UCSD-AML1 (cell line): ENCODE measurements around the gene EP400.

Experiments used
- DNase-seq: peaks from one replicate; lab custom pipeline; 2025; ENCODE audit not compliant: unreplicated experiment; lab: John Stamatoyannopoulos, UW

The EP400 gene

DNA sequence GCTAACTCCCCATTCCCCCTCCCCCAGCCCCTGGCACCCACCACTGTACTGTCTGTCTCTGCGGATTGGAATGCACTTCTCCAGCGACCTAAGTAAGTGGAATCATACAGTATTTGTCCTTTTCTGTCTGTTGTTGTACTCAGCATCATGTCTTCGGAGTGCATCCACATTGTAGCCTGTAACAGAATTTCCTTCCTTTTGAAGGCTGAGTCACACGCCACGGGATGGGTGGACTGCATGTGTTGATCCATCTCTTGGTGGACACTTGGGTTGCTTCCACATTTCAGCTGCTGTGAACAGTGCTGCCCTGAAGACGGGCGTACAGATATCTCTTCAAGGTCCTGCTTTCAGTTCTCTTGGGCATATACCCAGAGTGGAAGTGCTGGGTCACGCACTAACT is 160.0 kb downstream of the EP400 start:
- no peak for DNase-seq

DNA sequence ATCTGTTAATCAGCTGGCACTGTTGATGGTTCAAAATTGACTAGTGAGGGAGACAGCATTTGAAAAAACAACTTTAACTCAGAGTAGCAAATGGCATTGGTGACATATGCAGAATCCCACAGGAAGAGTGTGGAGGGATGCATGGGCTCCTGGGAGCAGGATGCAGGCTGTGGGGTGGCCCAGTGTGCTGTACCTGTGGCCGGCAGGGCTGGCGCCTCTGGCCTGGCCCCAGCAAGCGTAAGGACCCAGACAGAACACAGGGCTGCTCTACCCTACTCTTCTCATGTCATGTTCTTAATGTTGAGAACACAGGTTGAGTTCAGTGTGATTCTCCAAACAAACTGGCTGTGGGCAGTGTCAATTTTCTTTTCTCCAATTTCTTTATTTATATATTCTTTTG is 160.9 kb downstream of the EP400 start:
- no peak for DNase-seq

GRCh38 chr12:132111654-132112304 is 162.0 kb downstream of the EP400 start:
- no peak for DNase-seq

- DNase-seq: no peak
Observed at GRCh38 chr12:132114667-132115066, 164.9 kb downstream of the EP400 start.

DNA sequence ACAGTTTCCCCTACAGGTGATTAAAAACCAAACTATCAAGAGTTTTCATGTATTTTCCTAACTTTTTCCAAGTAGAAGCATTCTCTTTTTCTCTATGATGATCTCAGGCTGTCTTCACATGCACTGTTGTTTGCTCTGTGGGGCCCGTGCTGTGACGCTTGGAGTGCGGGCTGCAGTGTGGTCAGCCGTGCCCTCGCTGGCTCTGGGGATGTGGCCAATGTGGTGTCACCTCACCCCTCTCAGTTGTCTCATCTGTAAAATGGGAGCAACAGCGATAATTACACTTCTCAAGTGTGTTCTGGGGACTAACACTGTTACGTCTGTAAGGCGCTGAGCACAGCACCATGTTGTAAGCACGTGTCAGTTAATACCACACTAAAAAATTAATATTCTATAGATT is 165.8 kb downstream of the EP400 start:
- no peak for DNase-seq

- DNase-seq: no peak
Observed at GRCh38 chr12:132116709-132117557, 167.2 kb downstream of the EP400 start.

GRCh38 chr12:132117558-132117875 is 167.8 kb downstream of the EP400 start:
- DNase-seq: no peak

- DNase-seq: no peak
Observed at GRCh38 chr12:132118876-132119275, 169.1 kb downstream of the EP400 start.

GRCh38 chr12:132121283-132121682 is 171.5 kb downstream of the EP400 start:
- no peak for DNase-seq

GRCh38 chr12:132123970-132124765 is 174.4 kb downstream of the EP400 start:
- no peak for DNase-seq

DNA sequence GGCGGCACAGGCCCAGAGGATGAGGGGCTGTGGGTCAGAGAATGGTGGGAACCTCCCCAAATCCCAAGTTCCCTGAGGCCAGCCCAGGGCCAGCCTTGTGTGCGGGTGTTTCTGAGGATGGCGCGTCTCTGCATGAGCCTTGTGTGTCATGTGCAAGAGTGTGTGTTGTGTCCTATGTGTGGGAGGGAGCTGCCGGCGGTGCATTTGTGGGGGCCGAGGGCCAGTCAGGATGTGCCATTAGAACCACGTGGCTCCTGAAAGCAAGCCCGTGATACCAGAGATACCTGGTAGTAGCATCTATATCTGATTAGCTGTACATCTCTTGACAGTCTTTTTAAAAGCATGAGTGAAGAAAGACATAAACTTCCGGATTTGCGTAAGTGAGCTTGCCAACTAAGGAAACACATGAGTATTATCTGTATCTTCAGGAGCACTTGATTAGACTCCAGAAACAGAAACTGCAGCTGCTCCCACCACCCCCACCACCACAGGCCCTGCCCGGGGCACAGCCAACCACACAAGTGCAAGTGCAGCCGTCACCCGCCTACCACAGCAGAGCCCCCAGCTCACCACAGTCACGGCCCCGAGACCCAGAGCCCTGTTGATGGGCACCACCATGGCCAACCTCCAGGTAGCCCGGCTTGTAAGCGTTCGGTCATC is 175.2 kb downstream of the EP400 start:
- DNase-seq: no peak

DNA sequence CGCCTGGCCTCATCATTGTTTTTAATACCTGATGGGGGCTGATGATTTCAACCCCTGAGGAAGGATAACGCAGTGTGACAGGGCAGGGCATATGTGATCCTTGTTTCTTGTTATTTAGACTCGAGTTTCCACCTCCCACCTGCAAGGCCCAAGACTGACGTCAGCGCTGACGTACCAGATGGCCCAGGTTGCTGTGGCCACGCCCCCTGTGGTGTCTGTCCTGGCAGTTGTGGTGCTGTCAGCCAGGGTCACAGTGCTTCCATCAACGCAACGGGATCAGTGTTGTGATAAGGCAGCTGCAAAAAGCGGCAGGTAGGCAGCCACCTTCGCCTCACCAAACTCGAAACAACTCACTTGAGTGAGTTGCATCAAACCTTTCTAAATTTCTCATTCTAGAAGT is 176.0 kb downstream of the EP400 start:
- no peak for DNase-seq

DNA sequence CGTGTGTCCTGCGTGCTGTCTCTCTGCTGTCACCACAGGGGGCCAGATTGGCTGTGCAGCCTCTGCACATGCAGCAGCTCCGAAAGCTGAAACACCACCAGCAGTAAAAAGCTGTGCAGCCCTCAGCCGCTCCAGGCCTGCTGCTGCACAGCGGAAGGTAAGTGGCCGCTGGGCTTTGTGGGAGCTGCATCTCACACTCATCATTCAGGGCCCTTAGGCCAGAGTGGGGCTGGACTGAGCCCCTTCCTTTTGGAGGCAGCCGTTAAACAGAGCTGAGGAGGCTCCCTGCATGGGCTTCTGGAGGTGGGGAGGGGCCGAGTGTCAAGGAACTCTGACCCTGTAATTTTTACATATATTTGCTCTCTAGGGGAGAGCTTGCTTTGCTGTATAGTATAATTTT is 177.3 kb downstream of the EP400 start:
- no peak for DNase-seq

GRCh38 chr12:132129007-132129406 is 179.3 kb downstream of the EP400 start:
- no peak for DNase-seq

GRCh38 chr12:132130690-132131089 is 180.9 kb downstream of the EP400 start:
- no peak for DNase-seq
